Activated CD4-positive, alpha-beta T cell treated with anti-CD3 and anti-CD28 coated beads, Interleukin-2, amount 50 U/mL, for 48 hours (primary cell): ENCODE results near the gene CCDC74A.
"Not testable (repeated sequence)": the region's sequence is repeated elsewhere in the genome, so short reads cannot be mapped to it uniquely, and the experiment has no call there.

Source experiments
- DNase-seq, 2 experiments: peaks; one replicate each; pipeline ENCODE4 v3.0.0-alpha.2; 2020

CCDC74A gene

GRCh38 chr2:131566371-131566770 is 38.7 kb downstream of the CCDC74A start:
- DNase-seq: no peak

DNA sequence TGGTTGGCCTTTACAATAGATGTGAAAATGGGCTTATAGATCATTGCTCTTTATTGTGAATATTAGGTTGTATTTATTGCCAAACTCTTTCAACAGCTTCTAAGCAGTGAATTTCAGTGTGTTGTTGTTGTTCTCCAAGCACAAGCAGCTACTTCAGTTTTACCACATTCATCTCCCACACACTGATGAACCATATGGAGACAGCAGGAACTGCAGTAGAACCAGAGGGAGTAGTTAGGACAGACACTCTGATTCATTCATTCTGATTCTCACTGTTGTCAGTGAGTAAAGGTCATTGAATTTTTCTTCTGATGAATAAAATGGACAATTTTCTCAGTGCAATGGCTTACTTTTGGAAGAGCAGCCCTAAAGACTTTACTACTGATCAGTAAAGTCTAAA is 40.2 kb downstream of the CCDC74A start:
- no peak for DNase-seq

DNA sequence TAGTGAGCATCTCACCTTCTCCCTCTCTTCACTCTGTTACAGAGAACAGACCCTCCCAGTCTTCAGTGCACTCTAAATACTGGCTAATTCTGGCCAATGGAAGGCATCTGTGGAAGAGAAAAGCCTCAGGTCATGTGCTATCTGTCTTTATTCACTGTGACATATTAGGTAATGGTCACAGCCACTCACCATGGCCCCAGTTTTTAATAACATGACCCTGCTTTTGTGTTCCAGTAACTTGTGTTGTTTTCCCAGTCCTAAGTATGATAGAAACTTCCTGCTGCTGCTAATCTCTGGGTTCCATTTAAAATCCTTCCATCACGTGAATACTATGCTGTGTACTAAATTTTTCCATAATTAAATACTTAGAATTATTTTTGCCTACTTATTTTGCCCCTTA is 40.7 kb downstream of the CCDC74A start:
- not testable (repeated sequence) for DNase-seq

GRCh38 chr2:131572175-131572574 is 44.5 kb downstream of the CCDC74A start:
- no peak for DNase-seq

DNA sequence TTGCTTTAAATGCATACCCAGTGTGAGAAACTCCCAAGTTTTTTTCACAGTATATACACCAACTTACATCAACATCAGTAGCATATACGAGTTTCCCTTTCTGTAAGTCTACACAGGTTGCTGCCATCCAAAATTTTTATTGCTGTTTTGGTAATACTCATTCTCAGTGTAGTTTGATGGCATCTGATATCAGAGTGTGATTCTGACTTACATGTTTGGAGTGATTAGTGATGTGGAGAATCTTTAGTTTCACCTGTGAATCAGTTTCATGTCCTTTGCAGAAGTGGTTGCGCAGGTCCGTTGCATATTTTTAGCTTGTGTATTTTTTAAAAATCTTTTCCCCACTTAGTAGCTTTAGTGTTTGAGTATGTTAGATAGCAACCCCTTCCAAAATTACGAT is 50.1 kb downstream of the CCDC74A start:
- no peak for DNase-seq

DNA sequence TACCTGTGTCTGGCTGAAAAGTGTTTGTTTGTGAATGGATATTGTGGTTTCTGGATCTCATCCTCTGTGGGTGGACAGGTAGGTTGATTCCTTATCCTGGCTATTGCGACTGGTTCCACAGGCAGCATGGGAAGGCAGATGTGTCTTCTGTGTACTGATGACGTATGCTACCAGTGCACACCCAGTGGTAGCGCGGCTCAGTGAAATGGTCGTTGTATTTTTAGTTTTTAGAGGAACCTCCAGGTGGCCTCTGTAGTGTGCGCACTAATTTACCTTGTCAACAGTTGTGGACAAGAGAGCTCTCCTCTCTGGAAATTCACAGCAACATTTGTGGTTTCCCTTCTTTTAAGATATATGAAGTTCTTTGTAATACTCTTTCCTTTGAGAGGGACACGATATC is 52.5 kb downstream of the CCDC74A start:
- no peak for DNase-seq
